ENCODE data around the gene DNAJC8.
A peak's percentile ranks its signal among the peaks of the same experiment; 100 is the strongest.

DNAJC8 gene

GRCh38 chr1:28232558-28233263 is at the start of gene DNAJC8:
Gene DNAJC8 (minus strand): TSS chr1:28233029. CDS start chr1:28232998, 31 bp downstream.
- peak; percentile 22 to 86 for DNase-seq

DNA sequence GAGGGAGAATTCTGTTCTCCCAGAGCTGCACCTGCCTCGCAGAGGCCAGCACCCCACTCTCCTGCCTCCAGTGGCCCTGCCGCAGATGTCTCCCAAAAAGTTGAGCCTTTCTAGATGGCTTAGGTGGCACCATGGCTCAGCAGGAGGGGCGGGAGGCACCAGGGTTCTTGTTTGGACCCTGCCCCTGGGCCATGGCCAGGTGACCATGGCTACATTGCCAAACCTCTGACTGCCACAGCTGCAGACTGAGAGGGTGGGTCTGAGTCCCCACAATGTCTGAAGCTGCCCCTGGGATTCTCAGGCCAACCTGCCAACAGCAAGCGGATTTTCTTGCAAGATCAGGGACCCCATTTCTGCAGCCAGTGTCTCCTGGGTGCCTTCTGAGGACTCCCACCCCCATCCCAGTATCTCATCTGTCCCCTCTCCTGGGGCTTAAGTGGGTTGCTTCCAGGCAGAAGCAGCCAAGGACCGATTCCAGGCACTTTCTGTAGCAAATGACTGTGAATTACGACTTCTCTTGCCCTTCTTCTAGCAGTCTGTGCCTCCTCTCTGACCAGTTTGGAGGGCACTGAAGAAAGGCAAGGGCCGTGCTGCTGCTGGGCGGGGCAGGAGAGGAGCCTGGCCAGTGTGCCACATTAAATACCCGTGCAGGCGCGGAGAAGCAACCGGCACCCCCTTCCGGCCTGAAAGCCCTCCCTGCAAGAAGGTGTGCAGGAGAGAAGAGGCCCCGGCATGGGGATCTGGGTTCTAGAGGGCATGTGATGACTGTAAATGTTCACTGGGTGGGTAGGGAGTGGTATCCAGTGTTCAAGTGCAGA is 49.0 kb upstream of the DNAJC8 start:
- no peak for DNase-seq

DNA sequence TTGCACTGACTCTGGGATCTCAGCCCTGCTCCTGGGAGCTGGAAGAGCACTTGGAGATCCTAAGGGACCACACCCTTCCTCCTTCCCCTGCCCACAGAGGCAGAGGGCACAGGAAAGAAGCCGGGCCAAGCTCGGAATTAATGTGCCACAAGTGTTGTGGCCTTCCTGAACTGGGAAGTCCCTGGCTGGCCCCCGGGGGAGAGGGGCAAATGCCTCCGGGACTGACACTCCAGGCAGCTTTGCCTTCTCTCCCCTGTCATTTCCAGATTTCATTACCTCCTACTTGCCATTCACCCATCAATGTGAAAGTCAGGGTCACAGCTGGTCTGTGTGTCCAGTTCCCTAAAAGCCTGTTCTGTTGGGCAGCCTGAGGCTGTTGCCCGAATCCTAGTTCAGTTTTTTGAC is 48.1 kb upstream of the DNAJC8 start:
- no peak for DNase-seq

DNA sequence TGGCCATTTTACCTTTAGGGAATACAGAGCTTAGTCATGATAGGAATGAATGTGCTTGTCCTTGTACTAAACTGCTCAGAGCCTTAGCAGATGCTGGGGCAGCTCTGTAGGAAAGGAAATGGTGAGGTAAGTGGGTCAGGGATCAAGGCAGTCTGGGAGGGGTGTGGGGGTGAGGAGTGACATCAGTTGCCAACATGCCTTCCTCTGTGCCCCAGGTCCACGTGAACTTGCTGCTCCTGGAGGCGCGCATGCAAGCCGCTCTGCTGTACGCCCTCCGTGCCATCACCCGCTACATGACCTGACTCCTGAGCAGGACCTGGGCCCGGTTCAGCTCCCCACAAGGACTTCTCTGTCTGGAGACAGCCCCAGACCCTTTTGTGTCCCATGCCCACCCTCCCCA is 47.7 kb upstream of the DNAJC8 start:
- DNase-seq: no peak

GRCh38 chr1:28279721-28280120 is 46.9 kb upstream of the DNAJC8 start:
- no peak for DNase-seq

GRCh38 chr1:28278763-28279162 is 45.9 kb upstream of the DNAJC8 start:
- no peak for DNase-seq

DNA sequence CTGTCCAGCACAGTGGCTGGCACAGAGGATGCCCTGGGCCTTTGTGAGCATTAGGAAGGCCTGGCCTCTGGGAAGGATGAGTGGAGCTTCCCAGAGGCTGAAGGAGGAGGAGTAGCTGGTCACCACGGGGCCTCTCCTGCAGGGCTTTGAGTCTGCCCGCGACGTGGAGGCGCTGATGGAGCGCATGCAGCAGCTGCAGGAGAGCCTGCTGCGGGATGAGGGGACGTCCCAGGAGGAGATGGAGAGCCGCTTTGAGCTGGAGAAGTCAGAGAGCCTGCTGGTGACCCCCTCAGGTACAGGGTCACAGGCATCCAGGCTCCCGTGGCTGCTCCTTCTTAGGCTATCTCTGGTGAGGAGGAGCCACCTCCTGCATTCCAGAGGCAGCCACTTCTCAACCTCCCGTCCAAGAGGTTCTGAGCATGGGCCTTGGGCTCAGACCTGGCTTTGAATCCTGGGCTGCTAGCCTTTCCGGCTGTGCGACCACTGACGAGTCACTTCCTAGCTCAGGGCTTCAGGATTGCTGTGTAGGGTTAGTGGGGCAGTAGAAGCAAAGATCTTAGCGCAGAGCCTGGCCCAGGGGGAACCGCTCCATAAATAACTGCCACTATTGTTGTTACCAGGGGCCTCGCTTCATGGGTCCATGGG is 40.5 kb upstream of the DNAJC8 start:
- DNase-seq: no peak

DNA sequence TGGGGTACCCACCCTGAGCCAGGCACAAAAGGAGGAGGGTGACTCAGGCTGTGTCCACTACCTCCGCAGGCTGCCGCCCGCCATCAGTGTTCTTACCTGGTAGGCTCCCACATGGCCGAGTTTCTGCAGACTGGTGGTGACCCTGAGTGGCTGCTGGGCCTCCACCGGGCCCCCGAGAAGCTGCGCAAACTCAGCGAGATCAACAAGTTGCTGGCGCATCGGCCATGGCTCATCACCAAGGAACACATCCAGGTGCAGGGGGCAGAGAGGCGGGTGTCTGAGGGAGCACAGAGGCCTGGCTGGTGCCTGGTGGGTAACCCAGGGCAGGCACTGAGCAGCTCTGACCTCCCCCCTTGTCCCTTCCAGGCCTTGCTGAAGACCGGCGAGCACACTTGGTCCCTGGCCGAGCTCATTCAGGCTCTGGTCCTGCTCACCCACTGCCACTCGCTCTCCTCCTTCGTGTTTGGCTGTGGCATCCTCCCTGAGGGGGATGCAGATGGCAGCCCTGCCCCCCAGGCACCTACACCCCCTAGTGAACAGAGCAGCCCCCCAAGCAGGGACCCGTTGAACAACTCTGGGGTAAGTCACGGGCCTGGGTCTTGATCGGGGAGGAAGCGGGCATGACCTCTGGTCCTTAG is 39.5 kb upstream of the DNAJC8 start:
- no peak for DNase-seq

- DNase-seq: no peak
These were observed 36.7 kb upstream of the DNAJC8 start for GRCh38 chr1:28269529-28269928.

DNA sequence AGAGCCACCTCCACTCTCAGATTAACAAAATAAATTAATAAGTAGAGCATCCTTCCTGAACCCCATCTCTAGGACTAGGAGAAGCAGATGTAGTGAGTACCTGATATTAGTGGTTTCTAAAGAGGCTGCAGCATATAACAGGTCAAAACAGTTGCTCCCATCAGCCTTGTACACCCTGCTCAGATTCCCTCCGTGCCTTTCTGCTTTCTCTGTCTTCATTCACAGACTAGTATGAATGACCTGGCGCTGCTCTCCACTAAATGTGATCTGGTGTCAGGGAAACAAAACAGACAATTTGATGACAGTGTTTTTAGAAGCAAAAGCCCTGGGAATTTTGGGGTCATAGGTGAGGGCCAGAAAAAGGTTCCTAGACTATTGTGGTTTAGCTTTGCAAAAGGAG is 34.8 kb upstream of the DNAJC8 start:
- no peak for DNase-seq

GRCh38 chr1:28266920-28267322 is 34.1 kb upstream of the DNAJC8 start:
- DNase-seq: no peak

- no peak for DNase-seq
These were observed 32.7 kb upstream of the DNAJC8 start for GRCh38 chr1:28265577-28265976.

DNA sequence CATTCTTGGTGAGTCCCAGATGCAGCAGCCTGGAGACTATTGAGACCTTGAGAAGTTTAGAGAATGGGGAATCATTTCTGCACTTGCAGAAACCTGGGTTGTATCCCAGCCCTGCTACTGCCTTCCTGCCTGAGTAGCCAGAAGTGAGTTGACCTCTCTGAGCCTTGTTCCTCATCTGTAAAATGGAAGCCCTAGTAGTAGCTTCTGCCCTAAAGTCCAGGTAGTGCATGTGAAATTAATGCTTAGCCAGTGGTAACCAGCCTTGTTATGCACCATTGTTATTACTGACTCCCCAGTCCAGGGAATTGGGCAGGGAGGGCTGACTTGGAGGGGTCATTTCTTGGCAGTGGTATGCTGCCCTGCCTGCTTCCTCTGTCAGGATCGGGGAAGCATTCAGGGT is 32.1 kb upstream of the DNAJC8 start:
- DNase-seq: no peak

DNA sequence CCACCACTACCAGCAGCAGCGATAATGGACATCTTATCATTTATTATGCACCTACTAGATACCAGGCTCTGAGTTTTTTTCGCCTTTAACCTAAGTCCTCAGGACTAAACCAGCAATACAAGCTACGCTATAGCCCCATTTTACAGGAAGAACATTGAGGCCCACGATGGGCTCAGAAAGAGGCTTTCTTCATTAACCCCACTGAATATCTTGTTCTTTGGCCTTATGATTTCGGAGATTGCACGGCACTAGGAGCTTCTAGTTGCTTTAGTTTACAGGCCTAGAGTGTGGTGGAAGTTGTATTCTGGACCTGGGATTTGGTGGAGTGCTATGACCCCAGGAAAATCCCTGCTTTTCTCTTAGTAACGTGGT is 28.0 kb upstream of the DNAJC8 start:
- DNase-seq: no peak

DNA sequence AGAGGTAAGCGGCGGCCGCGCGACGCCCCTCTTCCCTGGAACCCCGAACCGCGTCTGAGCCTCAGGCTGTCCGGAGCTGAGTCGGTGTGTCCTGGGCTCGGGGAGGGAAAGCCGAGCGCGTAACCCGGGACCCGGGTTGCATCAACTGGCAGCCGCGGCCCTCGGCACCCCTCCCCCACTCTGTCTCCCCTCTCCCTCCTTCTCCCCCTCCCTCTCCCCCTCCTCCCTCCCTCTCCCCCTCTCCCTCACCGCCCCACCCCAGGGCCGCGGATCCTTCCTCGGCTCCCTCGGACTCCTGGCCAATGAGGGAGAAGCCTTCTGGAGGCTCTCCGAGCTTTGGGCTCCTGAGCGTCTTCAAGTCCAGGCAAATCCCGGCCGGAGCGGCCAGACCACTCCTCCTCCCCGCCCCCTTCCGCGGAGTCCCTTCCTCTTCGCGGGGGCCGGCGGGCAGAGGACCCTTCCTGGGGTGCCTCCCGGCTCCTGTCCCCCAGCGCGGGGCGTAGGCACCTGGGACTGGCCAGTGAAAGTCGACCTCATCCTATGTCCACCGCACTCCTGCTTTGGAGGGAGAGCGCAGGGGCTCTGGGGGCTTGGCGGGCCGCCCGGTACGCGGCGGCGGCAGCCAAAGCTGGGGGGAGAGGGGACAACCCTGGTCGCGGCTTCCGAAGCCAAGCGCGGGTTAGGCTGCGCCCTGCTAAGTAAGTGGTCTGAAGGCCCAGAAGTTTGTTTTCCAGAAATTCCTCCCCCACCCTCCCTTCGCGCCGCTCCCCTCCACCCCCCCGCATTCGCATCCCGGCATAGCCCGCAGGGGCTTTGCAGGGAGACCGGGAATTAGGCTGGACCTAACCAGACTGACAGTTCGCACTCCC is 27.3 kb upstream of the DNAJC8 start:
- DNase-seq: no peak

DNA sequence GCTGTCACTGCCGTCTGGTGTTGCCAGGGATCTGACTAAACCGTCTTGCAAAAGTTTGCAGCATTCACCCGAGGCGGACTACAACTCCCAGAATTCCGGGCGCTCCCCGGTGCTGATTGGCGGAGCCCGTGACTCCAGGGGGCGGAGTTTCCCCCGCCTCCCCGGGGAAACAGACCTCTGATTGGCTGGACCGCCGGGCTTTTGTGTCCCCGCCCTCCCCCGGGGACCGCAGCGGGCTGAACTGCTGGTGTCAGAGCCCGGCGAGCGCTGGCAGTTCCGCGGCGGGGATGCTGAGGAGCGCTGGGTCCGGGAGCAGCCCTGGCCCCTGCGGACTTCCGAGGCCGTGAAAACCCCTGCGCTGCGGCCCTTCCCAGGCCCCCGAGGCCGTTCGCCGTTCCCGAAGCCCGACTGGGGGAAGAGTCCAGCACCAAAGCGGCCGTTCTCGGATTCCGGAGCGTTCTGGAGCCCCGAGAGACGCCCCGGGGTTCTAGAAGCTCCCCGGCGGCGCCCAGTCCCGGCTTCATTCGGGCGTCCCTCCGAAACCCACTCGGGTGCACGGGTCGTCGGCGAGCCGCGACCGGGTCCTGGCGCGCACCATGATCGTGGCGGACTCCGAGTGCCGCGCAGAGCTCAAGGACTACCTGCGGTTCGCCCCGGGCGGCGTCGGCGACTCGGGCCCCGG is 26.6 kb upstream of the DNAJC8 start, which contains the start of gene SESN2:
Gene SESN2 (plus strand): TSS at position 267 of the 682 bp plus-strand sequence. CDS start 330 bp downstream, at position 597.
- DNase-seq: peak; percentile 89 to 93

GRCh38 chr1:28258628-28259251 is 25.9 kb upstream of the DNAJC8 start:
- DNase-seq: no peak

- DNase-seq: no peak
These were observed 24.9 kb upstream of the DNAJC8 start for GRCh38 chr1:28257736-28258135.

- no peak for DNase-seq
These were observed 23.5 kb upstream of the DNAJC8 start for GRCh38 chr1:28256197-28256827.

DNA sequence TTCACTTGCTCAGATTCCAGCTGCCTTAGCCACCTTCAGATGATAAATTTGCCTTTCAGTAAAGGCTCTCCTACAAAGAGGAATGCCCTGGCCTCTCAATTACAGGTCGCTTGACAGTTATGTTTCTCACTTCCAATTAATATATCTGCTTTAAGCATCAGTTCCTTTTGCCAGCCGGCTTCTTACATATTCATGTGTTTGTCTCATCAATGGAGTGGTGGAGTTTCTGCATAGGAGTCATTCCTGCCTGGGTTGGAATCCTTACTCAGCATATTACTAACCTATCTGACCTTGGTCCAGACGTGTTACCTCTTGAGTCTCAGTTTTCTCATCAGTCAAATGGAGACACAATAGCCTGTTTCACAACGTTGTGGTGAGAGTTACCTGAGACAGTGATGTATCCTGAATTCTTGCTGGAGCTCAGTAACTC is 17.1 kb upstream of the DNAJC8 start:
- DNase-seq: no peak

Measured in cerebellar nuclear complex (tissue), 1 donor.